Measurements from ENCODE around the gene CCDC15.
A peak's percentile ranks its signal among the peaks of the same experiment; 100 is the strongest.

CCDC15 gene

DNA sequence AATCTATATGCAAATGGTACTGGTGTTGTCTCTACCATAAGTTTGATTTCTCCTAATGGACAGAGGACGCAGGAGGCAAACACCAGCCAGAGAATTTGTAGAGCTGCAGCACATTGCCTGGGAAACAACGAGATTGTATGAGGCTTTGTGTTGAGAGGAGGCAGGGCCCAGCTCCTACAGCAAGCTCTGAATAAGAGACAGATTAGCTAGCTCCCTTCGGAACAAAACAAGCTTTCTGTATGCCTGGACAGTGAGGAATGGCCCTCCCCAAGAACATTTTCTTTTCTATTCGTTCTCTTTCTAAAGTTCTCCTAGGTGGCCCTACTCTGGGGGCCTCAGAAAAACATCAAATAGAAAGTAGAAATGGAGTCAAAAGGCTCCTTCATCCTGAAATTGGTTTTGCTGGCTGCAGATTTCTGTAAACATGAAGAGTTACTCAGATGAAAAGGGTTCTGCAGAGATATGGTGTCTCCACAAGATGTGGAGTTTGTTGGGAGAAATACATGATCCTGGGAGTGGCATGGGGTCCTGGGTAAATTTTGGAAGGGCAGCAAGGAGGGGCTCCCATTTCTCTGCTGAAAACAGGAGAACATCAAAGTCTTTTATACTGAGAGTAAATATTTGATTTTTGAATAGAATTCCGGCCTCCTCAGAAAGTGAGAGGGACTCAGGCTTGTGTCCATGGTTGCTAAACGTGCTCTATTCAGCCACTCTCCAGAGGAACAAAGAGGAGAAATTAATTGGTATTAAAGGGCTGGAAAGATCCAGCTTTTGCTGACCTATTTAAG, 11.3 kb upstream of the CCDC15 start:
- Histone ChIP-seq H3K4me1 (no peaks in the 10 kb centered on the region), H3K36me3 (no peaks in the 10 kb centered on the region), H4K20me1 (no peaks in the 10 kb centered on the region), H3K9ac (no peak overlapping the region), H3K27ac (no peak overlapping the region), H3K4me3 (no peak overlapping the region), H3K27me3 (no peaks in the 10 kb centered on the region), H3K9me3 (no peaks in the 10 kb centered on the region), H3K4me2 (no peak overlapping the region)
- TF ChIP-seq Cebpa-rat (IDR thresholded peaks at IDR 0.05) = no peak

DNA sequence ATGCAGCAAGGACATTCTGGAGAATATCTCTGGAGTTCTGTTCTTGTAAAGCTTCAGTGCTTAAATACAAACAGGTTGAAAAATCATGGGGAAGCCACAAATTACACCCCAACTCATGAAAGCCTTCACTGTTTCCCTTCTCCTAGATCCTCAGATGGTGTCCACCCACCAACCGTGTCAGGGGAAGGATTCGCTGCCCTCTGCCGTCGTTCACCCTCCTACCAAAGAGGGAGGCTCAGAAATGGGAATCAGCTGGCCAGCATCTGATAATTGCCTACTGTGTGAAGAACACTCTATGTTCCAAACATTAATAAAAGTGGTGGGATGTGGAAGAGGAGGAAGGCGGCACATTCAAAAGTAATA, 10.8 kb upstream of the CCDC15 start:
- no peaks in the 10 kb centered on the region for H3K9me3 ChIP-seq
- H3K27me3 ChIP-seq = no peaks in the 10 kb centered on the region
- no peak overlapping the region for H3K9ac ChIP-seq
- H3K4me1 ChIP-seq = no peaks in the 10 kb centered on the region
- H3K27ac ChIP-seq = no peak overlapping the region
- no peaks in the 10 kb centered on the region for H3K36me3 ChIP-seq
- no peak for TF ChIP-seq Cebpa-rat (IDR thresholded peaks at IDR 0.05)
- H3K4me3 ChIP-seq = no peak overlapping the region
- H4K20me1 ChIP-seq = no peaks in the 10 kb centered on the region
- no peak overlapping the region for H3K4me2 ChIP-seq

DNA sequence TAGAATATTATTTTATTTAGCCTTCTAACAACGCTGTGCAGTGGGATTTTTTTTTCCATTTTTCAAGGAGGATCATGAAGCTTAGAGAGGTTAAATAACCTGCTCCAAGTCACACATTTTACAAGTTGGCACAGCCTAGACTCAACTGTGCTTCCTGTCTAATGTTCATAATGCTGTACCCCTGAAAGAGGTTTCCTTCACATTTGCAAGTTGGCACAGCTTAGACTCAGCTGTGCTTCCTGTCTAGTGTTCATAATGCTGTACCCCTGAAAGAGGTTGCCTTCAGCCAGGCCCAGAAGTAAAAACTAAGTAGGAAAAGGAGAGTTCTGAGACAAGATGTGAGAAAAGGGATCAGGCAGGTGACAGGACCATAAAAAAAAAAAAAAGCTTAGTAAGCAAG, 10.3 kb upstream of the CCDC15 start:
- Histone ChIP-seq H3K9me3 (no peaks in the 10 kb centered on the region), H3K9ac (no peak overlapping the region), H3K4me1 (no peaks in the 10 kb centered on the region), H3K36me3 (no peaks in the 10 kb centered on the region), H4K20me1 (no peaks in the 10 kb centered on the region), H3K27me3 (no peaks in the 10 kb centered on the region), H3K4me3 (no peak overlapping the region), H3K27ac (no peak overlapping the region), H3K4me2 (no peak overlapping the region)
- TF ChIP-seq Cebpa-rat (IDR thresholded peaks at IDR 0.05) = no peak

DNA sequence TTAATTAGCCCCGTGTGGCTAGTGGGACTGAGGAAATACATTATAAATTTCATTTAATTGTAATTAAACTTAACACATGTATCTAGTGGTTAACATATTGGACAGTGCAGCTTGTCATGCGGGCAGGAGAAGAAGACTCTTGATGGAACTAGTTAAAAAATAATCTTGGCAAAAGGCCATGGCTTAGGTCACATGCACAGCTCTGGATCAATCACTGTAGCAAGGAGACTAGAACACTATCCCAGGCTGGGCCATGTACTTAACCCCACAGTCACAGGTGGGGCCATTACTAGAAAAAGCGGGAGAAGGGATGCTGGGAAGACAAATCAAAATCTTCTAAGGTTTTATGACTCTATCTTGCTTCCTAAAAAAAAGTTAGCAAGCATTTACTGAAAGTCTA, 9.4 kb upstream of the CCDC15 start:
- Histone ChIP-seq H3K4me3 (no peak overlapping the region), H3K36me3 (no peaks in the 10 kb centered on the region), H3K27ac (no peak overlapping the region), H3K9me3 (no peaks in the 10 kb centered on the region), H3K9ac (no peak overlapping the region), H3K4me1 (no peaks in the 10 kb centered on the region), H3K27me3 (no peaks in the 10 kb centered on the region), H4K20me1 (no peaks in the 10 kb centered on the region), H3K4me2 (no peak overlapping the region)
- TF ChIP-seq Cebpa-rat (IDR thresholded peaks at IDR 0.05) = no peak

DNA sequence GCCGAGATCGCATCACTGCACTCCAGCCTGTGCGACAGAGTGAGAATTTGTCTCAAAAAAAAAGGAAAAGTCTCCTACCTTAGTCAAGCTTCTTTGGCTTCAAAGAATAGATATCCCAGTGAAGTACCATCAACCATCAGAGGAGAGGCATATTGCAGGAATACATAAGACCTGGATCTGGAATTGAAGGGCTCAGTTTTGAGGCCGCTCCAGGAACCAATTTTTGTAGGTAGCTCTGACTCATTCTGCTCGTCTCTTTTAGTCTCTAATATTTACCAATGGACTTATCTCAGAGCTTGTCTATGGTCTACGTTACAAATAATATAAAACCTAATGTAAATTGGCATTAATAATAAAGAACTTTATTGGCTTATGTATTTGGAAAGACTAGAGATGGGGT, 8.2 kb upstream of the CCDC15 start:
- no peak overlapping the region for H3K4me3 ChIP-seq
- H3K4me2 ChIP-seq = no peak overlapping the region
- no peak overlapping the region for H3K9ac ChIP-seq
- no peaks in the 10 kb centered on the region for H3K4me1 ChIP-seq
- H3K27me3 ChIP-seq = no peaks in the 10 kb centered on the region
- TF ChIP-seq Cebpa-rat (IDR thresholded peaks at IDR 0.05) = no peak
- no peak overlapping the region for H3K27ac ChIP-seq
- H3K36me3 ChIP-seq = no peaks in the 10 kb centered on the region
- H3K9me3 ChIP-seq = no peaks in the 10 kb centered on the region
- H4K20me1 ChIP-seq = no peaks in the 10 kb centered on the region

DNA sequence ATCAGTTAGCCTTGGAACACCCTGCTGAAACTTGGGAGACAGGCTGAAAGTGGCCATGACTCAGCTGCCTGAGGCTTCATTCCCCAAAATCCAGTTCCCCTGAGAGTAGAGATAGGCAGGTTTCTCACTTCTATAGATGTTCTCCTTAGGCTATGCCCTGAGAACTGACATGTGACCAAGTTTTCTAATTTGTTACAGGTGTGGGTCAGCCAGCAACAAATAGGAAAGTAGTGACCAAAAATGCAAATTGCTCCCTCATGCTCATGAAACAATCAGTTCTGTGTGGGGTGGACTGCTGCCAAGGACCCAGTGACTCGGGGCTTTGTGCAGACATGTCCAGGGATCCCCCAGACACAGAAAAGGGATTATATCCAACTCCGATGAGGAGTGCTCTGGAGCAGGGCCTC, 7.3 kb upstream of the CCDC15 start:
- H3K4me3 ChIP-seq = no peak overlapping the region
- no peak overlapping the region for H3K27ac ChIP-seq
- no peak overlapping the region for H3K9ac ChIP-seq
- no peaks in the 10 kb centered on the region for H3K4me1 ChIP-seq
- no peaks in the 10 kb centered on the region for H4K20me1 ChIP-seq
- H3K4me2 ChIP-seq = no peak overlapping the region
- H3K36me3 ChIP-seq = no peaks in the 10 kb centered on the region
- no peaks in the 10 kb centered on the region for H3K27me3 ChIP-seq
- H3K9me3 ChIP-seq = no peaks in the 10 kb centered on the region
- TF ChIP-seq Cebpa-rat (IDR thresholded peaks at IDR 0.05) = no peak

DNA sequence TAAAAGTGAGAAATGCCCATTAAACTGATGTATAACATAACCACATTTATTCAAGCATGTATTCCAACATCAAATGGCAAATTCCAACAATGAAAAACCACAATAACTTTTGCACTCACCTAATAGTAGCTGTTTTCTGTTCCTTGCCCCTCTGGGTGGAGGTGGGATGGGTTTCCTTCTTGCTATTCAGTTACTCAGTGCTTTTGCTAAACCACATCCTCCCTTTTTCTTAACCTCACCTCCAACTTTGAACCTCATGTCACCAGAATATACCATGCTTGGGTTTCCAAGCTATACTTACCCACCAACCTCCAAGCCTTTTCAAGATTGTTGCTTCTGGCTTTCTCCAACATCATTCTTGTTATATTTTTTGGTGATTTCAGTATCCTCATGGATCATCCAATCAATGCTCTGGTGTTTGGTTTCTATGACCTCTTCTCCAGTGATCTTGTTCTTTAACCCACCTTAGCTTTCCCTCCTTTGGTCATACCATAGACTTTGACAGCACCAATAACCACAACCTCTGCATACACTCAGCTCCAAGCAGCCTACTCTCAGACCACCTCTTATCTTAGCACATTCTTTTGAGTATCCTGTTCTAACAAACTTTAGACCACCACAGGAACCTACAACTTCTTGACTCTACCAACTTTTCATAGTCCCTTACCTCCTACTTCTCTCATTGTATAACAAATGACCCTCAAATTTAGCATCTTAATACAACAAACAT, 3.2 kb upstream of the CCDC15 start:
- H3K4me2 ChIP-seq = no peak overlapping the region
- H3K27me3 ChIP-seq = no peaks in the 10 kb centered on the region

DNA sequence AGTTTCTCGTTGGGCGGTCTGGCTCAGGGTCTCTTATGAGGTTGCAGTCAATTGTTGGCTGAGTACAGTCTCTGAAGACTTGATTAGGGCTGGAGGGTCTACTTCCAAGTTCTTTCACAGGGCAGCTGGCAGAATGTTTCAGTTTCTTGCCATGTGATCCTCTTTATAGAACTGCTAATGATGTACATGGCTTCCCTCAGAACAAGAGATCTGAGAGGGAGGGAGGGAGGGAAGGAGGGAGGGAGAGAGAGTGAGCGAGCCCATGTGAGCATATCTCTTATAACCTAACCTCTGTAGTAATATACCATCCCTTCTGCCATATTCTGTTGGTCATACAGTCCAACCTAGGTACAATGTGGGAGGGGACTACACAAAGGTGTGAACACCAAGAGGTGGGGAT, 2.7 kb upstream of the CCDC15 start:
- Histone ChIP-seq H3K9ac (no peak overlapping the region), H3K9me3 (no peaks in the 10 kb centered on the region), H3K4me3 (no peak overlapping the region), H4K20me1 (no peaks in the 10 kb centered on the region), H3K27ac (no peak overlapping the region), H3K4me2 (no peak overlapping the region), H3K4me1 (peaks cover 15% of the 10 kb centered on the region), H3K36me3 (no peaks in the 10 kb centered on the region), H3K27me3 (no peaks in the 10 kb centered on the region)
- TF ChIP-seq Cebpa-rat (IDR thresholded peaks at IDR 0.05) = no peak

More for the DNA sequence above, 3.2 kb upstream of the CCDC15 start:
- no peaks in the 10 kb centered on the region for H3K36me3 ChIP-seq
- TF ChIP-seq Cebpa-rat (IDR thresholded peaks at IDR 0.05) = no peak
- no peak overlapping the region for H3K27ac ChIP-seq
- H3K9ac ChIP-seq = no peak overlapping the region
- peaks cover 15% of the 10 kb centered on the region for H3K4me1 ChIP-seq
- H3K4me3 ChIP-seq = no peak overlapping the region
- H4K20me1 ChIP-seq = no peaks in the 10 kb centered on the region
- no peaks in the 10 kb centered on the region for H3K9me3 ChIP-seq

DNA sequence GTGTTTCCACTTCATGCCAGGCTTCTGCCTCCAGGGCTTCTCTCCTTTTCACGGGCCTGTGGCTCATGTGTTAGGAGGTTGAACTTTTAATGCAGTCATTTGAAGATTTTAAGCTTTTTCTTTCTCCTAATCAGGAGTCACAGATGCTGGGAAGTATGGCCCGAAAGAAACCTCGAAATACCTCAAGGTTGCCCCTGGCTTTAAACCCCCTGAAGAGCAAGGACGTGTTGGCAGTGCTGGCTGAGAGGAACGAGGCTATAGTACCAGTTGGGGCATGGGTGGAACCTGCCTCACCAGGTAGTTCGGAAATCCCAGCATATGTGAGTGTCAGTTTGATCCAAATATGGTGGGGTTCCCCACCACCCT, 571 bp downstream of the CCDC15 start:
- H3K9ac ChIP-seq = peak overlapping the region; percentile 82
- H4K20me1 ChIP-seq = no peaks in the 10 kb centered on the region
- H3K4me3 ChIP-seq = peak overlapping the region; percentile 70
- H3K9me3 ChIP-seq = no peaks in the 10 kb centered on the region
- peak overlapping the region; percentile 47 for H3K27ac ChIP-seq
- H3K27me3 ChIP-seq = no peaks in the 10 kb centered on the region
- no peak for TF ChIP-seq Cebpa-rat (IDR thresholded peaks at IDR 0.05)
- H3K4me1 ChIP-seq = peaks cover 15% of the 10 kb centered on the region
- no peaks in the 10 kb centered on the region for H3K36me3 ChIP-seq
- peak overlapping the region; percentile 86 for H3K4me2 ChIP-seq

DNA sequence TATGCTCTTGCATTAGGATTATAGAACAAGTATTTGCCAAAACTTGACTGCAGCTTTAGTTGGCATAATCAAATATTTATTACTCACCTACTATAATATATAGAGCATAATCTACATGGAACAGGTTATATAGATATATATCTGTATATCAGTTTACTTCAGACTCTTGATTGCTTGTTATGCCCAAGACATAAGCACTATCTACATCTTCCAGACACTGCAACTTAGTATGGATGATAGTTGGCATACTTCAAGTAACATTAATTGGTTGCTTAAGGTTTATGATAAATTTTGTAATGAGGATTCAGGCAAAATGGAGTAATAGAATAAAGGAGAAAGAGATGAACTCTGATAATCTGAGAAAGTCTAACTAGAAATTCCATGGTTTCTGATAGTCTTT, 1.0 kb downstream of the CCDC15 start:
- H3K4me1 ChIP-seq = peaks cover 15% of the 10 kb centered on the region
- no peaks in the 10 kb centered on the region for H3K9me3 ChIP-seq
- H3K4me2 ChIP-seq = peak overlapping the region; percentile 86
- no peaks in the 10 kb centered on the region for H3K36me3 ChIP-seq
- no peaks in the 10 kb centered on the region for H4K20me1 ChIP-seq
- H3K9ac ChIP-seq = no peak overlapping the region
- H3K27me3 ChIP-seq = no peaks in the 10 kb centered on the region
- no peak overlapping the region for H3K27ac ChIP-seq
- TF ChIP-seq Cebpa-rat (IDR thresholded peaks at IDR 0.05) = no peak
- H3K4me3 ChIP-seq = peak overlapping the region; percentile 70

All from BLaER1 (cell line).